ENCODE results near the gene ORC6.
A peak's percentile ranks its signal among the peaks of the same experiment; 100 is the strongest.
"Not testable (repeated sequence)": the region's sequence is repeated elsewhere in the genome, so short reads cannot be mapped to it uniquely, and the experiment has no call there.

The ORC6 gene

GRCh38 chr16:46689365-46690280, at the start of gene ORC6:
Gene ORC6, plus strand, starts transcription at chr16:46689659. Its CDS starts 47 bp downstream, at chr16:46689706.
- DNase-seq: peak; percentile 98

- no peak for DNase-seq
Measured at GRCh38 chr16:46648656-46649055, 40.8 kb upstream of the ORC6 start.

- DNase-seq: no peak
Measured at GRCh38 chr16:46649588-46650253, 39.7 kb upstream of the ORC6 start.

- no peak for DNase-seq
Measured at GRCh38 chr16:46650254-46650623, 39.2 kb upstream of the ORC6 start.

- DNase-seq: no peak
Measured at GRCh38 chr16:46651305-46651704, 38.2 kb upstream of the ORC6 start.

GRCh38 chr16:46658925-46659324, 30.5 kb upstream of the ORC6 start:
- peak; percentile 48 for DNase-seq

GRCh38 chr16:46662123-46662522, 27.3 kb upstream of the ORC6 start:
- DNase-seq: no peak

GRCh38 chr16:46673320-46674013, 16.0 kb upstream of the ORC6 start:
- peak; percentile 65 for DNase-seq

GRCh38 chr16:46677943-46678342, 11.5 kb upstream of the ORC6 start:
- not testable (repeated sequence) for DNase-seq

- DNase-seq: not testable (repeated sequence)
Measured at GRCh38 chr16:46681867-46682266, 7.6 kb upstream of the ORC6 start.

- no peak for DNase-seq
Measured at GRCh38 chr16:46686815-46687473, 2.5 kb upstream of the ORC6 start.

GRCh38 chr16:46687486-46687885, 2.0 kb upstream of the ORC6 start:
- DNase-seq: no peak

GRCh38 chr16:46688101-46688653, 1.3 kb upstream of the ORC6 start:
- DNase-seq: no peak

GRCh38 chr16:46688654-46689364, 650 bp upstream of the ORC6 start, which contains the start of gene VPS35:
Gene VPS35, minus strand, starts transcription at chr16:46689178. Its CDS starts 45 bp downstream, at chr16:46689133.
- DNase-seq: peak; percentile 99

GRCh38 chr16:46690281-46691178, 1.1 kb downstream of the ORC6 start:
- no peak for DNase-seq

GRCh38 chr16:46691726-46692125, 2.3 kb downstream of the ORC6 start:
- no peak for DNase-seq

- no peak for DNase-seq
Measured at GRCh38 chr16:46693598-46693997, 4.1 kb downstream of the ORC6 start.

- DNase-seq: no peak
Measured at GRCh38 chr16:46695937-46696336, 6.5 kb downstream of the ORC6 start.

- no peak for DNase-seq
Measured at GRCh38 chr16:46696957-46697356, 7.5 kb downstream of the ORC6 start.

GRCh38 chr16:46700048-46700447, 10.6 kb downstream of the ORC6 start:
- DNase-seq: no peak

GRCh38 chr16:46701615-46702014, 12.2 kb downstream of the ORC6 start:
- DNase-seq: no peak
